ENCODE results near the gene DCAF17. TPM values are rescaled to one million over a fixed set of nuclear protein-coding genes. Genes with fewer than 3 reads are reported as not detected.
"Not testable (repeated sequence)": the region's sequence is repeated elsewhere in the genome, so short reads cannot be mapped to it uniquely, and the experiment has no call there.

Gene DCAF17
- polyA plus RNA-seq, 1 donor from 2014 or later, result 20.3 TPM

DNA sequence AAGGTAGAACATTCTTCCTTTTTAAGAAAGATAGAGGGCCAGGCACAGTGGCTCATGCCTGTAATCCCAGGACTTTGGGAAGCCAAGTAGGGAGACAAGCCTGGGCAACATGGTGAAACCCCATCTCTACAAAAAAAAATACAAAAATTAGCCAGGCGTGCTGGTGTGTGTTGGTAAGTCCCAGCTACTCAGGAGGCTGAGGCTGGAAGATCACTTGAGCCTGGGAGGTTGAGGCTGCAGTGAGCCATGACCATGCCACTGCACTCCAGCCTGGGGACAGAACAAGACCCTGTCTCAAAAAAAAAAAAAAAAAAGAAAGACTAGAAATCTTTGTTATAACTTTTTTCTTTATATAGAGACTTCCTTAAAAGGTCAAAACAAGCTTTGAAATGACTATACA lies 96.8 kb downstream of the DCAF17 start:
- not testable (repeated sequence) for H3K9me3 ChIP-seq (ENCODE audit: low read length); H3K27me3 ChIP-seq (ENCODE audit: insufficient read depth, low read depth, low read length); H3K9me2 ChIP-seq (ENCODE audit: insufficient read depth, low read length); H3K36me3 ChIP-seq (ENCODE audit: insufficient read depth, low read length); H2AFZ ChIP-seq (ENCODE audit: low read depth, low read length); H3K4me3 ChIP-seq (ENCODE audit: low read length); H3K27ac ChIP-seq (ENCODE audit: low read length); H3K79me2 ChIP-seq (replicated peaks; ENCODE audit: insufficient read depth, low read length); H3F3A ChIP-seq (ENCODE audit: insufficient read depth, low read length, poor library complexity, severe bottlenecking); H3K4me2 ChIP-seq (ENCODE audit: low read length); H3K9ac ChIP-seq (ENCODE audit: low read length); H4K20me1 ChIP-seq (ENCODE audit: insufficient read depth)

DNA sequence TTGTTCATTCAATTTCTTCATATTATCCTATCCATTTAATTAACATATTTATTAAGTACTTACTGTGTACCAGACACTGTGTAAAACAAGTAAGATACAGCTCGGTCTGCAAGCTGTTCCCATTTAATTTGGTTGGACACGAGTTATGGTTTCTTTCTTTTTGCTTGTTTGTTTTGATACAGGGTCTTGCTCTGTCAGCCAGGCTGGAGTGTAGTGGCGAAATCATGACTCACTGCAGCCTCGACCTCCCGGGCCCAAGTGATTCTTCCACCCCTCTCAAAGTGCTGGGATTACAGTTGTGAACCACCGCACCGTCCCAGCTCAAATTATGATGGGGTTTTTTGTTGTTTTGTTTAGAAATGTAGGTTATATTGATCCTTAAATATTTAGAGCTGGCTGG lies 97.3 kb downstream of the DCAF17 start:
- Histone ChIP-seq H3K79me2 (replicated peaks; ENCODE audit: insufficient read depth, low read length) (no peaks in the 10 kb centered on the region), H3K4me3 (ENCODE audit: low read length) (no peak overlapping the region), H3K9me2 (ENCODE audit: insufficient read depth, low read length) (no peaks in the 10 kb centered on the region), H3K4me2 (ENCODE audit: low read length) (no peak overlapping the region), H3K9me3 (ENCODE audit: low read length) (peaks cover 3% of the 10 kb centered on the region), H2AFZ (ENCODE audit: low read depth, low read length) (no peak overlapping the region), H3K27me3 (ENCODE audit: insufficient read depth, low read depth, low read length) (no peaks in the 10 kb centered on the region), H3K36me3 (ENCODE audit: insufficient read depth, low read length) (no peaks in the 10 kb centered on the region), H3F3A (ENCODE audit: insufficient read depth, low read length, poor library complexity, severe bottlenecking) (no peaks in the 10 kb centered on the region), H4K20me1 (ENCODE audit: insufficient read depth) (no peaks in the 10 kb centered on the region), H3K9ac (ENCODE audit: low read length) (no peak overlapping the region), H3K27ac (ENCODE audit: low read length) (no peak overlapping the region)
- TF ChIP-seq, protein P1, sequence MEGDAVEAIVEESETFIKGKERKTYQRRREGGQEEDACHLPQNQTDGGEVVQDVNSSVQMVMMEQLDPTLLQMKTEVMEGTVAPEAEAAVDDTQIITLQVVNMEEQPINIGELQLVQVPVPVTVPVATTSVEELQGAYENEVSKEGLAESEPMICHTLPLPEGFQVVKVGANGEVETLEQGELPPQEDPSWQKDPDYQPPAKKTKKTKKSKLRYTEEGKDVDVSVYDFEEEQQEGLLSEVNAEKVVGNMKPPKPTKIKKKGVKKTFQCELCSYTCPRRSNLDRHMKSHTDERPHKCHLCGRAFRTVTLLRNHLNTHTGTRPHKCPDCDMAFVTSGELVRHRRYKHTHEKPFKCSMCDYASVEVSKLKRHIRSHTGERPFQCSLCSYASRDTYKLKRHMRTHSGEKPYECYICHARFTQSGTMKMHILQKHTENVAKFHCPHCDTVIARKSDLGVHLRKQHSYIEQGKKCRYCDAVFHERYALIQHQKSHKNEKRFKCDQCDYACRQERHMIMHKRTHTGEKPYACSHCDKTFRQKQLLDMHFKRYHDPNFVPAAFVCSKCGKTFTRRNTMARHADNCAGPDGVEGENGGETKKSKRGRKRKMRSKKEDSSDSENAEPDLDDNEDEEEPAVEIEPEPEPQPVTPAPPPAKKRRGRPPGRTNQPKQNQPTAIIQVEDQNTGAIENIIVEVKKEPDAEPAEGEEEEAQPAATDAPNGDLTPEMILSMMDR (IDR thresholded peaks at IDR 0.05; ENCODE audit: poor library complexity, severe bottlenecking), result no peak

DNA sequence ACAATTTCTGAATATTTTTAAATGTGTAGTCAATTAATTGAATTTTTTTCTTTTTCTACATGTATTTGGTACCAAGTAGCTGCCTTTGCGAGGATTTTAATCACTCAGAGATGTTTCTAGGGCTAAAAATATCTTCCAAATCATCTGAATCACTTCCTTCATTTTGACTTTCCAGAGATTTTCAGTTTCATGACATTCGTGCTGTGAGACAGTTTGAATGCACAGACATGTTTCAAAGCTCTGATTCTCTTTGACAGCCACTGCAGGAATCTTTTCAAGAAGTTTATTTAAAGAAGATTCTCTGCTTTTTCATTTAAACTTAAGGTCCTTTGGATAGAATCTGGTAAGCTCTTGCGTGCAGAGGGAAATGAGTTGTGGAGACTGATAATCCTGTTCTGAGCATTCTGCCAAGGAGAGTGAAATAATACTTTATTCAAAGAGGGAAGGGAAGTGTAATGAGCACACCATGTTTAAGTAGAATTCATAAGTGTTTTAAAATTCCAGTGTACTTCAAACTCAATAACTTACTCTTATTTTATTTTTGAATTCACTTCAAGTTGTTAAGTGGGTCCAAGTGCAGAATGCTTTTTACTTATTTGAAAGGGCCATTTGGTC lies 97.9 kb downstream of the DCAF17 start:
- H3K9me2 ChIP-seq (ENCODE audit: insufficient read depth, low read length), result no peaks in the 10 kb centered on the region
- peaks cover 3% of the 10 kb centered on the region for H3K9me3 ChIP-seq (ENCODE audit: low read length)
- H4K20me1 ChIP-seq (ENCODE audit: insufficient read depth), result no peaks in the 10 kb centered on the region
- H3F3A ChIP-seq (ENCODE audit: insufficient read depth, low read length, poor library complexity, severe bottlenecking), result no peaks in the 10 kb centered on the region
- TF ChIP-seq, protein P2, sequence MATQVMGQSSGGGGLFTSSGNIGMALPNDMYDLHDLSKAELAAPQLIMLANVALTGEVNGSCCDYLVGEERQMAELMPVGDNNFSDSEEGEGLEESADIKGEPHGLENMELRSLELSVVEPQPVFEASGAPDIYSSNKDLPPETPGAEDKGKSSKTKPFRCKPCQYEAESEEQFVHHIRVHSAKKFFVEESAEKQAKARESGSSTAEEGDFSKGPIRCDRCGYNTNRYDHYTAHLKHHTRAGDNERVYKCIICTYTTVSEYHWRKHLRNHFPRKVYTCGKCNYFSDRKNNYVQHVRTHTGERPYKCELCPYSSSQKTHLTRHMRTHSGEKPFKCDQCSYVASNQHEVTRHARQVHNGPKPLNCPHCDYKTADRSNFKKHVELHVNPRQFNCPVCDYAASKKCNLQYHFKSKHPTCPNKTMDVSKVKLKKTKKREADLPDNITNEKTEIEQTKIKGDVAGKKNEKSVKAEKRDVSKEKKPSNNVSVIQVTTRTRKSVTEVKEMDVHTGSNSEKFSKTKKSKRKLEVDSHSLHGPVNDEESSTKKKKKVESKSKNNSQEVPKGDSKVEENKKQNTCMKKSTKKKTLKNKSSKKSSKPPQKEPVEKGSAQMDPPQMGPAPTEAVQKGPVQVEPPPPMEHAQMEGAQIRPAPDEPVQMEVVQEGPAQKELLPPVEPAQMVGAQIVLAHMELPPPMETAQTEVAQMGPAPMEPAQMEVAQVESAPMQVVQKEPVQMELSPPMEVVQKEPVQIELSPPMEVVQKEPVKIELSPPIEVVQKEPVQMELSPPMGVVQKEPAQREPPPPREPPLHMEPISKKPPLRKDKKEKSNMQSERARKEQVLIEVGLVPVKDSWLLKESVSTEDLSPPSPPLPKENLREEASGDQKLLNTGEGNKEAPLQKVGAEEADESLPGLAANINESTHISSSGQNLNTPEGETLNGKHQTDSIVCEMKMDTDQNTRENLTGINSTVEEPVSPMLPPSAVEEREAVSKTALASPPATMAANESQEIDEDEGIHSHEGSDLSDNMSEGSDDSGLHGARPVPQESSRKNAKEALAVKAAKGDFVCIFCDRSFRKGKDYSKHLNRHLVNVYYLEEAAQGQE (IDR thresholded peaks at IDR 0.05; ENCODE audit: borderline replicate concordance), result no peak
- TF ChIP-seq POLR2AphosphoS5 (IDR thresholded peaks at IDR 0.05), result no peak
- TF ChIP-seq EZH2 (IDR thresholded peaks at IDR 0.05; ENCODE audit: borderline replicate concordance, insufficient read depth, low read length, poor library complexity, severe bottlenecking), result no peak
- no peak for TF ChIP-seq TAF1 (IDR thresholded peaks at IDR 0.05; ENCODE audit: low read depth)
- TF ChIP-seq, protein P1 (IDR thresholded peaks at IDR 0.05; ENCODE audit: poor library complexity, severe bottlenecking), result no peak
- TF ChIP-seq EP300 (conservative IDR thresholded peaks at IDR 0.05; ENCODE audit: poor library complexity, severe bottlenecking), result no peak
- TF ChIP-seq SMC3 (conservative IDR thresholded peaks at IDR 0.05; ENCODE audit: poor library complexity), result no peak
- no peak for TF ChIP-seq RAD21 (conservative IDR thresholded peaks at IDR 0.05)
- TF ChIP-seq MXI1 (conservative IDR thresholded peaks at IDR 0.05; ENCODE audit: poor library complexity, severe bottlenecking), result no peak
- no peaks in the 10 kb centered on the region for H3K79me2 ChIP-seq (replicated peaks; ENCODE audit: insufficient read depth, low read length)
- H3K4me2 ChIP-seq (ENCODE audit: low read length), result no peak overlapping the region
- H2AFZ ChIP-seq (ENCODE audit: low read depth, low read length), result no peak overlapping the region
- H3K9ac ChIP-seq (ENCODE audit: low read length), result no peak overlapping the region
- no peaks in the 10 kb centered on the region for H3K27me3 ChIP-seq (ENCODE audit: insufficient read depth, low read depth, low read length)
- no peak overlapping the region for H3K27ac ChIP-seq (ENCODE audit: low read length)
- no peaks in the 10 kb centered on the region for H3K36me3 ChIP-seq (ENCODE audit: insufficient read depth, low read length)
- H3K4me3 ChIP-seq (ENCODE audit: low read length), result no peak overlapping the region
